ACC112 (cell line): ENCODE data around the gene COQ10B.
"Not testable (repeated sequence)": the region's sequence is repeated elsewhere in the genome, so short reads cannot be mapped to it uniquely, and the experiment has no call there.

Source experiments
- H2AFZ ChIP-seq: fragments of 200-600 bp; sonication (generic); one replicate; pipeline ENCODE4 v1.6.0; 2017; ENCODE audit warnings: antibody characterized with exemption, low read length; ENCODE audit not compliant: unreplicated experiment
- H3K27ac ChIP-seq: fragments of 200-600 bp; sonication (generic); 2 replicates; pipeline ENCODE4 v1.5.1; 2014; ENCODE audit warnings: low read depth, mild to moderate bottlenecking, antibody characterized with exemption, low read length, moderate library complexity
- H3K27me3 ChIP-seq: fragments of 200-600 bp; sonication (generic); 2 replicates; pipeline ENCODE4 v1.6.1; 2014; ENCODE audit warnings: mild to moderate bottlenecking, antibody characterized with exemption, low read length, moderate library complexity, mixed read lengths; ENCODE audit not compliant: insufficient read depth
- H3K36me3 ChIP-seq: fragments of 200-600 bp; sonication (generic); 2 replicates; pipeline ENCODE4 v1.6.1; 2016; ENCODE audit warnings: mild to moderate bottlenecking, antibody characterized with exemption, low read length, moderate library complexity, mixed read lengths; ENCODE audit not compliant: insufficient read depth
- H3K4me1 ChIP-seq: fragments of 200-600 bp; sonication (generic); one replicate; pipeline ENCODE4 v1.6.1; 2016; ENCODE audit warnings: low read length, mixed read lengths; ENCODE audit not compliant: insufficient read depth, unreplicated experiment, control insufficient read depth
- H3K4me3 ChIP-seq: fragments of 200-600 bp; sonication (generic); 2 replicates; pipeline ENCODE4 v1.5.1; 2014; ENCODE audit warnings: mild to moderate bottlenecking, low read depth, low read length
- H3K79me2 ChIP-seq: fragments of 200-600 bp; sonication (generic); one replicate; pipeline ENCODE4 v1.6.0; 2016; ENCODE audit warnings: low read length; ENCODE audit not compliant: control insufficient read depth, unreplicated experiment, insufficient read depth

COQ10B gene

DNA sequence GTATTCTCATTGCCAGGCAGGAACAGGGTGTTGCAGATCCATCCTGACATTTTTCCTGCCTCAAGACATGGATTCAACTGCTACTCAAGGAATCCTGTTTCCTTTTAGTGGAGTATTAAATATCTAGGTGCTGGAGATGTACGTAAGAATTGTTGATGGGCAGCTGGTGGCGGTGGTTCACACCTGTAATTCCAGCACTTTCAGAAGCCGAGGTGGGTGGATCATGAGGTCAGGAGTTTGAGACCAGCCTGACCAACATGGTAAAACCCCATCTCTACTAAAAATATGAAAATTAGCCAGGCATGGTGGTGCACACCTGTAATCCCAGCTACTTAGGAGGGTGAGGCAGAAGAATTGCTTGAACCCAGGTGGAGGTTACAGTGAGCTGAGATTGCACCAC, 30.9 kb downstream of the COQ10B start:
- H3K36me3 ChIP-seq = peaks cover 46% of the 10 kb centered on the region
- not testable (repeated sequence) for H3K27me3 ChIP-seq, H3K4me1 ChIP-seq, H3K27ac ChIP-seq, H3K4me3 ChIP-seq, H2AFZ ChIP-seq, H3K79me2 ChIP-seq

GRCh38 chr2:197486175-197486574, 32.8 kb downstream of the COQ10B start:
- no peaks in the 10 kb centered on the region for H3K79me2 ChIP-seq
- no peak overlapping the region for H3K4me3 ChIP-seq
- H3K36me3 ChIP-seq = peaks cover 62% of the 10 kb centered on the region
- no peak overlapping the region for H3K27ac ChIP-seq
- H3K27me3 ChIP-seq = no peaks in the 10 kb centered on the region
- no peaks in the 10 kb centered on the region for H3K4me1 ChIP-seq
- H2AFZ ChIP-seq = no peak overlapping the region

GRCh38 chr2:197487385-197487784, 34.0 kb downstream of the COQ10B start:
- H3K4me3 ChIP-seq = no peak overlapping the region
- no peaks in the 10 kb centered on the region for H3K4me1 ChIP-seq
- H3K36me3 ChIP-seq = peaks cover 67% of the 10 kb centered on the region
- H3K79me2 ChIP-seq = peaks cover 2% of the 10 kb centered on the region
- H3K27me3 ChIP-seq = no peaks in the 10 kb centered on the region
- H3K27ac ChIP-seq = no peak overlapping the region
- no peak overlapping the region for H2AFZ ChIP-seq

DNA sequence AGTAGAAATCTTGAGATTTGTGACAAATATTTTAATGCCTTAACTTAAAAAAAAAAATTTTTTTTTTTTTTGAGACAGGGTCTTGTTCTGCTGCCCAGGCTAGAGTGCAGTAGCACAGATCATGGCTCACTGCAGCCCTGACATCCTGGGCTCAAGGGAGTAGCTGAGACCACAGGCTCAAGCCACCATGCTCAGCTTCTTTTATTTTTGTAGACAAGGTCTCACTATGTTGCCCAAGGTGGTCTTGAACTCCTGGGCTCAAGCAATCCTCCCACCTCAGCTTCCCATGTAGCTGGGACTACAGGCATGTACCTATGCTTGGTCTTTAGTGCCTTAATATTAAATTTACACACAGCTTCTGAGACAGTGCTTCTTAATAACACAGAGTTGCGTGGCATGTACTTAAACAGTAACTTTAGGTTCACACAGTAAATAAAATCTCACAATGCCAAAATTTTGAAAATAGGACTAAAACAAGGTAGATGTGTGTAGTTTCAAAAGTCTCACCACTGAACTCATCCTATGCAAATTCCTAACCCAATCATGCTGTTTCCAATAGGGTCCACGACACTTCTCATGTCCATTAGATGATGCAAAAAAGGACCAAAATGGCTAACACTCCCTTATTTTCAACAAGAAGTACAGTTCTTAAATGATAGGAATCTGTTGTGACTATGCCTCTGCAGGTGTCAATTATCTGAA, 42.2 kb downstream of the COQ10B start:
- Histone ChIP-seq H2AFZ (no peak overlapping the region), H3K4me1 (peaks cover 30% of the 10 kb centered on the region), H3K4me3 (peak overlapping the region; percentile 99), H3K27me3 (no peaks in the 10 kb centered on the region), H3K79me2 (peaks cover 67% of the 10 kb centered on the region), H3K27ac (no peak overlapping the region), H3K36me3 (peaks cover 66% of the 10 kb centered on the region)

- H3K4me3 ChIP-seq = peak overlapping the region; percentile 99
Measured at GRCh38 chr2:197496695-197497094, 43.3 kb downstream of the COQ10B start.

GRCh38 chr2:197497326-197497725, 44.0 kb downstream of the COQ10B start:
- no peak overlapping the region for H2AFZ ChIP-seq
- peaks cover 37% of the 10 kb centered on the region for H3K4me1 ChIP-seq
- peaks cover 58% of the 10 kb centered on the region for H3K36me3 ChIP-seq
- H3K27me3 ChIP-seq = no peaks in the 10 kb centered on the region
- no peak overlapping the region for H3K27ac ChIP-seq
- H3K4me3 ChIP-seq = peak overlapping the region; percentile 99
- H3K79me2 ChIP-seq = peaks cover 82% of the 10 kb centered on the region

More at GRCh38 chr2:197496695-197497094, 43.3 kb downstream of the COQ10B start:
- Histone ChIP-seq H3K27me3 (no peaks in the 10 kb centered on the region), H3K4me1 (peaks cover 31% of the 10 kb centered on the region), H3K27ac (no peak overlapping the region), H3K79me2 (peaks cover 78% of the 10 kb centered on the region), H2AFZ (no peak overlapping the region), H3K36me3 (peaks cover 59% of the 10 kb centered on the region)

- Histone ChIP-seq H3K79me2 (peaks cover 88% of the 10 kb centered on the region), H3K27ac (no peak overlapping the region), H3K4me1 (peaks cover 44% of the 10 kb centered on the region), H3K36me3 (peaks cover 52% of the 10 kb centered on the region), H3K4me3 (peak overlapping the region; percentile 99), H3K27me3 (no peaks in the 10 kb centered on the region), H2AFZ (no peak overlapping the region)
Measured at GRCh38 chr2:197498235-197498936, 45.0 kb downstream of the COQ10B start.

DNA sequence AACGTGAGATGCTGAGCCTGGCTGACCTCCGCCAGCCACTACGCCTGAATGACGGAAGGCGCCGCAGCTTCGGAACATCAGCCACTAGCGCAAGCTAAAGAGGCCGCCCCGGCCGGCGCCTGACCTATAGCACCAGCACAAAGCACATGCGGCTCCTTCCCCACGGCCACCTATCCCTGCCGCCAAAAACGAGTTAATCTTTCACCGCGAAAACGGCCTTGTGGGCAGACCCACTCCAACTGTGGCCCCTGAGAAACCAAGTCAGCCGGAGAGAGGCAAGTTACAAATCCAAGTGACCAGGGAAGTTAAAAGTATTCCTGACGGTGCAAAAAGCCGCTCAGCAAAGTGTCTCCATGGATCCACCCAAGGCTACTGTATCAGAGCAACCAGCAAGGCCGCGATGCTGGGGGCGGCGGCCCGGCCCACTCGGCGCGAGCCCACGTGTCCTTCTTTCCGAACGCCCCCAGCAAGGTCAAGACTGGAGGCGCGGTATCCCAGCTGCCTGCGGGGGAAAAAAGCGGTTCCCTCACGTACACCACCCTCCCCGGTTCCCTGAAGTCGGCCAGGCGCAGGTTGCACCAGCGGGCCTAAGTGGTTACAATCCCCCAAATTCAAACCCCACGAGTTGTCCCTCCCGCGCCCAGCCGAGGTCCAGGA, 45.7 kb downstream of the COQ10B start:
- peak overlapping the region; percentile 99 for H3K4me3 ChIP-seq
- H3K27ac ChIP-seq = peak overlapping the region; percentile 73
- no peaks in the 10 kb centered on the region for H3K27me3 ChIP-seq
- peaks cover 93% of the 10 kb centered on the region for H3K79me2 ChIP-seq
- peaks cover 47% of the 10 kb centered on the region for H3K36me3 ChIP-seq
- H2AFZ ChIP-seq = no peak overlapping the region
- H3K4me1 ChIP-seq = peaks cover 44% of the 10 kb centered on the region

DNA sequence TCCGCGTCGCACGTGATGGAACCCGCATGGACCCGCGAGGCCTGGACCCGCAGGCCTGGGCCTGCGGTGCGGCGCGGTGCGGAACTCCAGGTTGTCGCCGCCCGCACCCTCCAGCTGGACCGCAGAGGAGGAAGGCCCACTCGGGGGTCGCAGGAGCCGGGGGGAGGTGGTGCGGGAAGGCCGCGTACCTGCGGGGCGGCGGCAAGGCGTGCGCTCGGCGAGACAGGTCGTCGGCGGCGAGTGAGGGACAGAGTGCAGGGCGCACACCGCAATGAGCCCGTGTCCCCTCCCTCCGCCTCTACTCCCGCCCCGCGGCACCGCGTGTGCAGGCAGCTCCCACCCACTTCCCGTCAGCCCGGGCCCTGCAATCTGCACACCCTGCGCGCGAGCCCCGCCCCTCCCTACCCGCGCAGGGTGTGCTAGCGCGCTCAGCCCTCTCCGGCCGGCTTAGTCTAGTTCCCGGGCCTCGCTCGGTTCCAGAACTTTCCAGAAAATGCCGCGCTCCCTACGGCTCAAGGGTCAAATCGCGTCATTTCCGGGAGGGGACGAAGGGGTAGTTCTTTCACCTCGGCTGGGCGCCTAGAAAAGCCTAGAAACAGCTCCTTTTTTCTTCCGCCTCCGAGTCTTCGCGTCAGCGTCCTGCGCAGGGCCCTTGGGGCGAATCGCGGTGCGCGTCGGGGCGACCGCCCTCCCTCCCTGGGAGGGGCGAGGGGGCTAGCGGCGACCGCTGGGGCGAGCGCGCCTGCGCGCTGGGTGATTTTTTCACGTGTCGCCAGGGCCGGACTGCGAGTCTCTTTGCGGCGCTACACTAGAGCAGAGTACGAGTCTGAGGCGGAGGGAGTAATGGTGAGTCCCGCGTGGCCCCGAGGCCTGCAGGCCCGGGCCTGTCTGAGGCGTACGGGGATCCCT, 46.5 kb downstream of the COQ10B start, which contains the start of the genes HSPD1 and HSPE1:
Gene HSPD1 (minus strand): TSS at position 247 of the 909 bp plus-strand sequence. CDS start 992 bp downstream, outside the sequence.
Gene HSPE1 (plus strand): TSS at position 786 of the 909 bp plus-strand sequence. CDS start 58 bp downstream, at position 844.
- H3K4me3 ChIP-seq = peak within 1 kb of the TSS; percentile 99
- H3K36me3 ChIP-seq = peaks cover 44% of the 10 kb centered on the region
- peaks cover 85% of the 10 kb centered on the region for H3K79me2 ChIP-seq
- H3K27ac ChIP-seq = peak within 1 kb of the TSS; percentile 73
- no peaks in the 10 kb centered on the region for H3K27me3 ChIP-seq
- peak within 1 kb of the TSS; percentile 65 for H2AFZ ChIP-seq
- peaks cover 44% of the 10 kb centered on the region for H3K4me1 ChIP-seq
